22Rv1 (cell line): ENCODE results near the gene STARD9.
"Not testable (repeated sequence)": the region's sequence is repeated elsewhere in the genome, so short reads cannot be mapped to it uniquely, and the experiment has no call there.

ENCODE experiments used
- H3K27ac ChIP-seq: fragments of 450-650 bp; 2 replicates; pipeline ENCODE4 v1.5.1; 2017
- CTCF ChIP-seq: fragments of 450-650 bp; IDR thresholded peaks from 2 replicates; pipeline ENCODE4 v1.5.1; 2017; ENCODE audit warnings: mild to moderate bottlenecking
- ZFX ChIP-seq: fragments of 450-650 bp; IDR thresholded peaks from 2 replicates; pipeline ENCODE4 v1.6.1; 2017; ENCODE audit warnings: antibody characterized with exemption, borderline replicate concordance

Gene STARD9

GRCh38 chr15:42665827-42666226 lies 90.4 kb downstream of the STARD9 start:
- TF ChIP-seq ZFX = no peak
- TF ChIP-seq CTCF = no peak
- H3K27ac ChIP-seq = no peak overlapping the region

- TF ChIP-seq CTCF = no peak
- TF ChIP-seq ZFX = no peak
- no peak overlapping the region for H3K27ac ChIP-seq
Measured at GRCh38 chr15:42667855-42668254, 92.4 kb downstream of the STARD9 start.

GRCh38 chr15:42670451-42670850 lies 95.0 kb downstream of the STARD9 start:
- TF ChIP-seq ZFX (no peak), CTCF (no peak)
- no peak overlapping the region for H3K27ac ChIP-seq

- no peak overlapping the region for H3K27ac ChIP-seq
- no peak for TF ChIP-seq CTCF
- TF ChIP-seq ZFX = no peak
Measured at GRCh38 chr15:42672444-42672843, 97.0 kb downstream of the STARD9 start.

GRCh38 chr15:42674472-42674871 lies 99.1 kb downstream of the STARD9 start:
- H3K27ac ChIP-seq = no peak overlapping the region
- TF ChIP-seq ZFX (no peak), CTCF (no peak)

- TF ChIP-seq ZFX (no peak), CTCF (no peak)
- H3K27ac ChIP-seq = no peak overlapping the region
Measured at GRCh38 chr15:42675021-42675420, 99.6 kb downstream of the STARD9 start.

- TF ChIP-seq CTCF (no peak), ZFX (no peak)
- H3K27ac ChIP-seq = no peak overlapping the region
Measured at GRCh38 chr15:42679285-42680141, 104.1 kb downstream of the STARD9 start.

- not testable (repeated sequence) for H3K27ac ChIP-seq
Measured at GRCh38 chr15:42680142-42680482, 104.7 kb downstream of the STARD9 start.
